Right forelimb (tissue), 1 donor: Measurements from ENCODE around the gene BIRC3.
"Not testable (repeated sequence)": the region's sequence is repeated elsewhere in the genome, so short reads cannot be mapped to it uniquely, and the experiment has no call there.

ENCODE experiments used
- DNase-seq: peaks from one replicate; pipeline ENCODE4 v3.0.0-alpha.2; 2018

BIRC3 gene

GRCh38 chr11:102328748-102329147 lies 11.5 kb downstream of the BIRC3 start:
- no peak for DNase-seq

- no peak for DNase-seq
These were observed 12.9 kb downstream of the BIRC3 start for GRCh38 chr11:102330231-102330630.

- DNase-seq, result no peak
These were observed 14.1 kb downstream of the BIRC3 start for GRCh38 chr11:102331341-102331740.

GRCh38 chr11:102332611-102332994 lies 15.3 kb downstream of the BIRC3 start:
- DNase-seq, result no peak

- no peak for DNase-seq
These were observed 21.3 kb downstream of the BIRC3 start for GRCh38 chr11:102338479-102339010.

GRCh38 chr11:102341311-102341710 lies 24.0 kb downstream of the BIRC3 start:
- DNase-seq, result not testable (repeated sequence)

GRCh38 chr11:102341844-102342318 lies 24.6 kb downstream of the BIRC3 start:
- peak; percentile 80 for DNase-seq

- no peak for DNase-seq
These were observed 26.5 kb downstream of the BIRC3 start for GRCh38 chr11:102343809-102344208.

- no peak for DNase-seq
These were observed 28.6 kb downstream of the BIRC3 start for GRCh38 chr11:102345904-102346303.

GRCh38 chr11:102346456-102346747 lies 29.1 kb downstream of the BIRC3 start:
- no peak for DNase-seq

- DNase-seq, result peak; percentile 98
These were observed 29.6 kb downstream of the BIRC3 start, which contains the start of gene BIRC2 for GRCh38 chr11:102346748-102347461. Gene BIRC2 (plus strand): TSS chr11:102347214. CDS start chr11:102349855, 2,641 bp downstream.

GRCh38 chr11:102347462-102348370 lies 30.4 kb downstream of the BIRC3 start:
- peak; percentile 55 for DNase-seq

GRCh38 chr11:102357116-102357515 lies 39.8 kb downstream of the BIRC3 start:
- DNase-seq, result no peak

- DNase-seq, result no peak
These were observed 42.1 kb downstream of the BIRC3 start for GRCh38 chr11:102359372-102359771.

GRCh38 chr11:102360681-102361080 lies 43.4 kb downstream of the BIRC3 start:
- DNase-seq, result no peak

- DNase-seq, result no peak
These were observed 44.1 kb downstream of the BIRC3 start for GRCh38 chr11:102361086-102362031.

- DNase-seq, result no peak
These were observed 47.7 kb downstream of the BIRC3 start for GRCh38 chr11:102364991-102365390.

- no peak for DNase-seq
These were observed 50.1 kb downstream of the BIRC3 start for GRCh38 chr11:102367364-102367763.

GRCh38 chr11:102368472-102368871 lies 51.2 kb downstream of the BIRC3 start:
- no peak for DNase-seq

GRCh38 chr11:102374633-102375424 lies 57.5 kb downstream of the BIRC3 start:
- not testable (repeated sequence) for DNase-seq

- no peak for DNase-seq
These were observed 58.6 kb downstream of the BIRC3 start for GRCh38 chr11:102375720-102376399.
